Kidney glomerular epithelial cell (primary cell): ENCODE measurements around the gene AFF2.
"Not testable (repeated sequence)": the region's sequence is repeated elsewhere in the genome, so short reads cannot be mapped to it uniquely, and the experiment has no call there.

ENCODE experiments used
- DNase-seq: peaks from one replicate; lab custom pipeline; 2025; lab: John Stamatoyannopoulos, UW

Gene AFF2

GRCh38 chrX:148643460-148643859 lies 143.0 kb downstream of the AFF2 start:
- no peak for DNase-seq

- no peak for DNase-seq
These were observed 147.2 kb downstream of the AFF2 start for GRCh38 chrX:148647651-148648050.

- no peak for DNase-seq
These were observed 148.9 kb downstream of the AFF2 start for GRCh38 chrX:148649145-148649795.

- no peak for DNase-seq
These were observed 157.8 kb downstream of the AFF2 start for GRCh38 chrX:148658115-148658730.

DNA sequence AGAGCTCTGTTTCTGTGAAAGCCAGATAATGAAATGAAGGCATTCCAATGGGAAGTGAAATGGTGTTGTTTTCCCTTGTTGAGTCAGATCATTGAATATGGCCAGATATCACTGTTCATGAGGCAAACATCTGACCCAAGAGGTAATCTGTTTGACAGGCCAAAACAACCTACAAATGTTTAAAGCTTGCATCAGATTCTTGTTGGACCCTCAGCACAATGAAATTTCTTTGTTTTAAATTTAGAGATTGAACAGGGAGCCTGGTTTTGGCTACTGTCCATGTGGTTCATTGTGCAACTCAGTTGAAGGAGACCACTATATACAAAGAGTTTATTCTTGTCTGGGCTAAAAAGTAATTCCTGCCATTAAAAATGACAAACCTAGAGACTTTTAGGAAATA lies 159.1 kb downstream of the AFF2 start:
- DNase-seq = no peak

GRCh38 chrX:148661035-148661434 lies 160.6 kb downstream of the AFF2 start:
- DNase-seq = no peak

DNA sequence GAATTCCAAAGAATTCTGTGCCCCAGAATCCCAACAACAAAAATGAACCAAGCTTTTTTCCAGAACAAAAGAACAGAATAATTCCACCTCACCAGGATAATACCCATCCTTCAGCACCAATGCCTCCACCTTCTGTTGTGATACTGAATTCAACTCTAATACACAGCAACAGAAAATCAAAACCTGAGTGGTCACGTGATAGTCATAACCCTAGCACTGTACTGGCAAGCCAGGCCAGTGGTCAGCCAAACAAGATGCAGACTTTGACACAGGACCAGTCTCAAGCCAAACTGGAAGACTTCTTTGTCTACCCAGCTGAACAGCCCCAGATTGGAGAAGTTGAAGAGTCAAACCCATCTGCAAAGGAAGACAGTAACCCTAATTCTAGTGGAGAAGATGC lies 161.6 kb downstream of the AFF2 start:
- DNase-seq = no peak

DNA sequence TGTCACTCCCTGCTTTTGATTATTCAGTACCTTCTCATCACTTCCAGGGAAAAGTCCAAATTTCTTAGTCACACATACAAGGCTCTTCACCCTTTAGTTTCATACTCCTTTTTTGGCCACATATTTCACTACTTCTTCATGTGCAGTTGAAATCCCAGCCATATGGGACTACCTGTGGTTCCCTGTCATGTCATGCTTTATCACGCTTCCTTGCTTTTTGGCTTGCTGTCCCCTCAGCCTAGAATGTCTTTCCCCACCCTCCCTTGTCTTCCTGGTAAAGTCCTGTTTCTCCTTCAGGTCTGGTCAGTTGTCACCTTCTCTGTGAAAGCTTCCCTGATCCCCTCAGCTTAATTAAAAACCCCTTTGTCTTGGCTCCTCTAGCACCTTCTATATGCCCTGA lies 163.8 kb downstream of the AFF2 start:
- no peak for DNase-seq

DNA sequence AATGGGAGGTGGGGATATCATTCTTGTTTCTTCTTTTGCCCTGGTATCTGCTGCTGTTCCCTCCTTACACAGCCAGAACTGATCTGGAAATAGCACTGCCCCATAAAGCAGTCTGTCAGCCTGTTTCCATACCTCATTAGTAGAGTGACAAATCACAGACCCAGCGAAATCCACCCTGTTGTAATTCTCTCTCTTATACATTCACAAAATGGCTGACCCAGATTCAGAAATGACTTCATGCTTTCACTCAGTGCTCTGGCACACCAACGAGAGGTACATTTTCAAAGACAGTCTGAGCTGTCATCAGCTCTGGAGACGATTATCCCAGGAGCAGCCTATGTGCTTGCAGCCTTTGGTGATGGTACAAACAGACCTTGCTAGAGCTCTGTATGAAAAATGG lies 164.6 kb downstream of the AFF2 start:
- no peak for DNase-seq

GRCh38 chrX:148669175-148669574 lies 168.8 kb downstream of the AFF2 start:
- not testable (repeated sequence) for DNase-seq

GRCh38 chrX:148670277-148670676 lies 169.9 kb downstream of the AFF2 start:
- DNase-seq = no peak

GRCh38 chrX:148672517-148672916 lies 172.1 kb downstream of the AFF2 start:
- no peak for DNase-seq

DNA sequence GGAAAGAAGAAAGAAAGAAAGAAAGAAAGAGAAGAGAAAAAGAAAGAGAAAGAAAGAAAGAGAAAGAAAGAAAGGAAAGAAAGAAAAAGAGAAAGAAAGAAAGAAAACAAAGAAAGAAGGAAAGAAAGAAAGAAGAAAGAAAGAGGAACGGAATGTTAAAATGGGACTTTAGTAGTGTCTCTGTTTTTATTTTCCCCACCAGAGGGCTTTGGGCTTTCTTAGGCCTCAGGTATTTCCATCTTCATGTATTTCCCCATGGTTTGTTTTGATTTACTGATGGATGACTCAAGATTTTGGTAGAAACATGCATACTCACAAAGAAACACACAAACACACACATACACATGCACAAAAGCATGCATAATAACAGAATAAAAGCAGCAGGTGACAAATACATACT lies 181.2 kb downstream of the AFF2 start:
- no peak for DNase-seq

- no peak for DNase-seq
These were observed 181.8 kb downstream of the AFF2 start for GRCh38 chrX:148682206-148682605.

- DNase-seq = no peak
These were observed 191.0 kb downstream of the AFF2 start for GRCh38 chrX:148691456-148691855.

GRCh38 chrX:148695255-148695654 lies 194.8 kb downstream of the AFF2 start:
- no peak for DNase-seq

DNA sequence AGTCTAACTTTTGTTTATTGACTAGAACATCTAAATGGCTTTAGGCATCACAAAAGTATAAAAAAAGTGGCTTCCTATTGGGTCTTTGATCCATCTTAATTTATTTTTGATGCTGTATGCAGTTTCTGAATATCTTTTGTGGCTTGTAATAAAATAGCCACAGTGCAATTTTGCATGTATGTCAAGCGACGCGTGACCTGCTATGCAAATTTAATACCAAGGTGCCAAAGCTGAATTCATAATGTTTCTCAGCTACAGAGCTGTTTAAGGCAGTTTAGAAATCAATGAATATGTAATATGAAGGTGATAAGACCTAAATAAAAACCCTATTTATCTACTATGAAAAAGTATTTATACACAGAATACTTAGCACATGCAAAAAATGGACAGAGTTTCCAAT lies 197.8 kb downstream of the AFF2 start:
- DNase-seq = no peak

DNA sequence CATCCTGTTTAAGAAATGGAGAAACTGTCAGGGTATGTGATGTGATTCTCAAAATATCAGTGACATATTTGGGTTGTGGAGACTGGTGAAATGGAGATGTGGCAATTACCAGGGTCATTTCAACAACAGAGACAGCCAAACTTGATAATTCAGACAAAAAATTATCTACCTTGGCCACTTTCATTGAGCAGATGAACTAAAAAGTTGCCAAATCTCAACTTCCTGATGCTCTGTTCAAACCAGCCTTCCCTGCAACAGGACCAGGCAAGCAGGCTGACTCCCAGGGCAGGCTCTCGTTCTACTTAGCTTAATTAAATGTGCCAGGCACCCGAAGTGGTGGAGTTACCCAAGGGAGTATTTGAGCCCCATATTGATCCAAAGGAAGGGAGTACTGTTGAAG lies 199.6 kb downstream of the AFF2 start:
- DNase-seq = no peak

GRCh38 chrX:148713981-148714380 lies 213.6 kb downstream of the AFF2 start:
- DNase-seq = no peak

DNA sequence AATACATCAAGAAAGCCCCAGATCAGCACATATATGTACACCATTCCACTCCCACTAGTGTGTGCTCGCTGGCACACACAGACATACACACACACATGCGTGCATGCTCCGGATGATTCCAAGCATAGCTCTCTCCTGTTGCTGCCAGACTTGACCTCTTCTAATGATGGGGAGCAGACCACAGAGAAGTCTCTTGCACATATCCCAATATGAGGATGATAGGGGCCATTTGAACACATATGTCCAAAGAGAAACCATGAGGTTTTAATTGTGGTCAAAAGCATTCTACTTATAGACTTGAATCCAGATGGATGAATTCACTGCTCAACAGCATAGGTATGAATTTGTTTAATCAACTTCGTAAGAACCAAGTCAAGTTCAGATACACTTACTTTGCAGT lies 214.9 kb downstream of the AFF2 start:
- DNase-seq = no peak

GRCh38 chrX:148722966-148723365 lies 222.5 kb downstream of the AFF2 start:
- no peak for DNase-seq

DNA sequence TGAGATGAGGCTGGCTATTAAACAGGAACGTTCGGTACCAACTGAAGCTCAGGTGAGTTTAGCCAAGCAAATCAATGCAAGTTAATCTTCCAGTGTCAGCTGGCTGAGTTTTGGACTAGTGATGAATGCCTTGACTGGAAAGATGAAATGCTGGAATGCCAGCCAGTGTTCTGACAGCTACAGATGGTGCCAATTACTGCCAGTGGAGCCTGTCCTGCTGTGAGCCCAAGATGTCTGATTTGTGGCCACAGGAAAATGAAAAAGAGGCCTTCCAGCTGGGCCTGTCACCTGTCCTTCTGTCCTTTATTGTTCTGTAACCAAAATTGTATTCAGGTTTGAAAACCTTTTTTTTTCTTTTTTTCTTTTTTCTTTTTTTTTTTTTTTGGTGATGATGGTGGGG lies 223.1 kb downstream of the AFF2 start:
- no peak for DNase-seq

GRCh38 chrX:148728901-148729300 lies 228.5 kb downstream of the AFF2 start:
- DNase-seq = no peak

GRCh38 chrX:148732743-148733142 lies 232.3 kb downstream of the AFF2 start:
- DNase-seq = no peak
